GM12878 (cell line): ENCODE measurements around the gene SMIM13. TPM values are rescaled to one million over a fixed set of nuclear protein-coding genes. Genes with fewer than 3 reads are reported as not detected.

Experiments
- ATAC-seq: fragments of 200-7000 bp; cut with Tn5 transposase; 3 replicates; pipeline ENCODE4 v1.9.1; 2020; ENCODE audit warnings: mild to moderate bottlenecking, moderate library complexity
- BruUV-seq: library from RNA; stranded (reverse); fragments of 400-500 nt; replicated peaks from 2 replicates; lab custom pipeline; 2021; lab: Mats Ljungman, UMichigan
- CTCF ChIA-PET: fragments of 300-600 bp; sonication (Branson Sonifier 250); formaldehyde crosslinking; extraction: SDS; loops from one replicate; lab custom pipeline; 2021; ENCODE audit warnings: inconsistent platforms; lab: Yijun Ruan, JAX
- POLR2A ChIA-PET: fragments of 350-600 bp; formaldehyde crosslinking; extraction: SDS; loops from one replicate; lab custom pipeline; 2021; ENCODE audit warnings: inconsistent platforms; lab: Charles Lee
- RAD21 ChIA-PET: fragments of 300-600 bp; sonication (Branson Sonifier 250); formaldehyde crosslinking; loops from one replicate; lab custom pipeline; 2023; ENCODE audit warnings: antibody characterized with exemption; ENCODE audit not compliant: unreplicated experiment; lab: Charles Lee
- SMC1A ChIA-PET: fragments of 300-600 bp; sonication (Branson Sonifier 250); formaldehyde crosslinking; loops from one replicate; lab custom pipeline; 2023; ENCODE audit not compliant: unreplicated experiment, uncharacterized antibody; lab: Charles Lee
- DNase-seq: peaks from one replicate; pipeline ENCODE4 v3.0.0-alpha.2; 2011; ENCODE audit warnings: low read depth, low spot score
- FAIRE-seq: peaks from 3 replicates; lab custom pipeline; 2011; peaks lifted over from hg19 to GRCh38; lab: Jason Lieb, UNC
- H2AFZ ChIP-seq: 2 replicates; pipeline ENCODE4 v1.6.0; 2011; ENCODE audit warnings: low read depth, low read length, control low read depth; ENCODE audit not compliant: control insufficient read depth
- H3K27ac ChIP-seq: 2 replicates; pipeline ENCODE4 v1.5.1; 2011; ENCODE audit warnings: control low read depth; ENCODE audit not compliant: control insufficient read depth, insufficient read depth
- H3K27me3 ChIP-seq, 2 experiments: replicated peaks in 1 of 2; 2 replicates each; pipeline versions ENCODE4 v1.6.0 to v1.6.1; 2011; ENCODE audit warnings: low read length in 1 of 2; ENCODE audit not compliant: control insufficient read depth in 2 of 2, insufficient read depth in 2 of 2
- H3K36me3 ChIP-seq, 2 experiments: 2 replicates each; pipeline ENCODE4 v1.5.1; 2011; ENCODE audit warnings: low read length in 1 of 2; ENCODE audit not compliant: control insufficient read depth in 2 of 2, insufficient read depth in 2 of 2
- H3K4me1 ChIP-seq: 2 replicates; pipeline ENCODE4 v1.6.1; 2011; ENCODE audit warnings: mild to moderate bottlenecking, low read length, moderate library complexity, mixed read lengths; ENCODE audit not compliant: control insufficient read depth, insufficient read depth
- H3K4me2 ChIP-seq: 2 replicates; pipeline ENCODE4 v1.6.0; 2011; ENCODE audit warnings: control low read depth; ENCODE audit not compliant: control insufficient read depth, insufficient read depth
- H3K4me3 ChIP-seq: fragments of 200-600 bp; sonication (generic); 2 replicates; pipeline ENCODE4 v1.5.1; 2016
- H3K79me2 ChIP-seq: 2 replicates; pipeline ENCODE4 v1.6.0; 2011; ENCODE audit warnings: low read length; ENCODE audit not compliant: control insufficient read depth, insufficient read depth
- H3K9ac ChIP-seq: 2 replicates; pipeline ENCODE4 v1.8.0; 2011; ENCODE audit warnings: low read length, control low read depth, mixed read lengths; ENCODE audit not compliant: control insufficient read depth, insufficient read depth
- H3K9me3 ChIP-seq: replicated peaks from 3 replicates; pipeline ENCODE4 v1.5.1; 2011; ENCODE audit warnings: mild to moderate bottlenecking, low read length; ENCODE audit not compliant: control insufficient read depth, insufficient read depth
- H4K20me1 ChIP-seq: 2 replicates; pipeline ENCODE4 v1.6.0; 2011; ENCODE audit not compliant: control insufficient read depth, insufficient read depth
- ATF7 ChIP-seq: fragments of 450-650 bp; IDR thresholded peaks from 2 replicates; pipeline ENCODE4 v1.6.1; 2016; ENCODE audit warnings: low read depth, mild to moderate bottlenecking
- CEBPB ChIP-seq, 2 experiments: fragments of 150-350 bp in 1 of 2; IDR thresholded peaks; 2 replicates each; pipeline ENCODE4 v1.6.1; 2012 to 2014; ENCODE audit warnings: low read depth in 2 of 2, low read length in 2 of 2, borderline replicate concordance in 1 of 2, inconsistent platforms in 1 of 2
- EED ChIP-seq: sonication (generic); IDR thresholded peaks from 2 replicates; pipeline ENCODE4 v1.6.1; 2016; ENCODE audit warnings: antibody characterized with exemption, low read depth
- ESRRA ChIP-seq: IDR thresholded peaks from 2 replicates; pipeline ENCODE4 v1.6.1; 2012; ENCODE audit warnings: mild to moderate bottlenecking, low read length, improper control_type of control experiment
- FOS ChIP-seq: IDR thresholded peaks from 3 replicates; pipeline ENCODE4 v1.6.1; 2011; ENCODE audit warnings: borderline replicate concordance; ENCODE audit not compliant: insufficient read length; ENCODE audit errors: extremely low read depth
- FOXK2 ChIP-seq: fragments of 450-650 bp; IDR thresholded peaks from 2 replicates; pipeline ENCODE4 v1.6.1; 2017; ENCODE audit warnings: mild to moderate bottlenecking, moderate library complexity
- FOXM1 ChIP-seq: IDR thresholded peaks from 2 replicates; pipeline ENCODE4 v1.6.1; 2012; ENCODE audit warnings: low read depth, mild to moderate bottlenecking, inconsistent platforms, low read length, moderate library complexity
- HCFC1 ChIP-seq: fragments of 150-350 bp; IDR thresholded peaks from 2 replicates; pipeline ENCODE4 v1.6.1; 2014; ENCODE audit warnings: low read length
- HDAC2 ChIP-seq: fragments of 200-600 bp; sonication (generic); IDR thresholded peaks from 2 replicates; pipeline ENCODE4 v1.6.1; 2017
- MXI1 ChIP-seq: fragments of 150-350 bp; IDR thresholded peaks from 2 replicates; pipeline ENCODE4 v1.6.1; 2011; ENCODE audit warnings: low read depth, mild to moderate bottlenecking, inconsistent platforms, low read length, improper control_type of control experiment
- PAX5 ChIP-seq: IDR thresholded peaks from 2 replicates; pipeline ENCODE4 v1.6.1; 2011; ENCODE audit warnings: low read depth, low read length, borderline replicate concordance
- RUNX3 ChIP-seq: IDR thresholded peaks from 2 replicates; pipeline ENCODE4 v1.6.1; 2012; ENCODE audit warnings: low read length, inconsistent platforms
- SMAD5 ChIP-seq: IDR thresholded peaks from 2 replicates; pipeline ENCODE4 v1.6.1; 2016; ENCODE audit warnings: antibody characterized with exemption, low read depth
- SMARCA5 ChIP-seq: fragments of 450-650 bp; IDR thresholded peaks from 2 replicates; pipeline ENCODE4 v1.6.1; 2017; ENCODE audit warnings: mild to moderate bottlenecking
- SP1 ChIP-seq: IDR thresholded peaks from one replicate; pipeline ENCODE4 v1.6.1; 2011; ENCODE audit warnings: low read depth, low read length
- ZZZ3 ChIP-seq: IDR thresholded peaks from 2 replicates; pipeline ENCODE4 v1.6.1; 2011; ENCODE audit warnings: low read depth; ENCODE audit not compliant: control insufficient read depth, insufficient read length
- WGBS: methylation state at CpG from one replicate; pipeline ENCODE4 v1.1.6; 2016; ENCODE audit warnings: low lambda C conversion rate; ENCODE audit not compliant: insufficient replicate concordance, insufficient coverage; ENCODE audit errors: missing lambda C conversion rate; 5-methylcytosine and 5-hydroxymethylcytosine counted together
- in situ Hi-C: fragments of 300-500 bp; cut with MboI; formaldehyde crosslinking; loops from 9 replicates; pipeline ENCODE4 v1.14.3; 2018; ENCODE audit warnings: mixed read lengths
- intact Hi-C: fragments of 100-400 bp; cut with micrococcal nuclease; formaldehyde crosslinking; loops from one replicate; pipeline ENCODE4 v1.14.2; 2022; ENCODE audit not compliant: unreplicated experiment
- polyA plus RNA-seq, 11 experiments: library from polyadenylated mRNA; depleted of rRNA in 4 of 11; unstranded in 6 of 11; stranded (reverse) in 5 of 11; fragments of >200 nt; fragmentation: Nextera tagmentation in 4 of 11; fragmentation: Illumina TruSeq in 1 of 11; extraction: Ambion mirVana in 4 of 11; extraction: Trizol in 1 of 11; gene quantifications; 1 replicate in 1 of 11; 2 replicates in 10 of 11; pipeline versions ENCODE4 v1.2.1 to v1.2.3, GENCODE V29; 2011 to 2016; ENCODE audit warnings: inconsistent platforms in 2 of 11, missing spikeins in 2 of 11, low read depth in 1 of 11
- total RNA-seq, 4 experiments: library from RNA; depleted of rRNA in 3 of 4; stranded (reverse); fragments of >200 nt in 3 of 4; fragmentation: Illumina TruSeq in 1 of 4; extraction: Trizol in 1 of 4; gene quantifications; 2 replicates each; pipeline versions ENCODE4 v1.2.1 to v1.2.3, GENCODE V29; 2013 to 2021
- TF ChIP-seq, protein P1 (sequence below): fragments of 450-650 bp; formaldehyde crosslinking; IDR thresholded peaks from 2 replicates; pipeline ENCODE4 v1.4.0; 2022; ENCODE audit warnings: mild to moderate bottlenecking, moderate library complexity
- TF ChIP-seq, protein P2 (sequence below): fragments of 450-650 bp; IDR thresholded peaks from 2 replicates; pipeline ENCODE4 v1.6.1; 2017; ENCODE audit warnings: antibody characterized with exemption, mild to moderate bottlenecking, moderate library complexity
- TF ChIP-seq, protein P3 (sequence below): fragments of 450-650 bp; IDR thresholded peaks from 2 replicates; pipeline ENCODE4 v1.6.1; 2017; ENCODE audit warnings: mild to moderate bottlenecking, low read depth, inconsistent platforms; ENCODE audit not compliant: poor library complexity, severe bottlenecking

Gene SMIM13
- total and polyA plus RNA-seq, 10 of the 15 experiments (the other 5 are each of a cell fraction or from before 2014, with no cell fraction given), result 2.0 to 8.5 (median 4.7) TPM

DNA sequence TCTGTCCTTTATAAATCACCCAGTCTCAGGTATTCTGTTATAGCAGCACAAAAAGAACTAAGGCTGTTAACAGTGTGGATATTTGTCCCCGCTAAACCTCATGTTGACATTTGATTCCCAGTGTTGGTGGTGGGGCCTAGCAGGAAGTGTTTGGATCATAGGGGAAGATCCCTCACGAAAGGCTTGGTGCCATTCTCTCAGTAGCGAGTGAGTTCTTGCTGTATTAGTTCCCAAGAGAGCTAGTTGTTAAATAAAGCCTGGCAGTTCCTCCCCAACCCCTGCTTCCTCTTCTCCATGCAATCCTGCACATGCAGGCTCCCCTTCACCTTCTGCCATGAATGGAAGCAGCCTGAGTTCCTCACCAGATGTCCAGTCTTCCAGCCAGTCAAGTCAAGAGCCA, 47.7 kb downstream of the SMIM13 start:
- DNase-seq (no peak), FAIRE-seq (no peak), ATAC-seq (no peak)
- SMC1A ChIA-PET, result interaction anchor here (0.6 kb wide), 1 partner anchor 14 kb away, joined by 3 read pairs; no protein-coding TSS in a partner anchor
- POLR2A ChIA-PET, result no interaction called here
- RAD21 ChIA-PET, result interaction anchor here (0.5 to 2.7 kb wide), 2 partner anchors 25 to 354 kb away, joined by 3 to 19 read pairs; no protein-coding TSS in a partner anchor
- 80% methylated on average over 3 of the region's 3 CpGs for whole genome bisulfite sequencing
- H3K27me3 ChIP-seq, result no peaks in the 10 kb centered on the region
- H3K27ac ChIP-seq, result no peak overlapping the region
- H3K4me3 ChIP-seq, result no peak overlapping the region
- H3K36me3 ChIP-seq, result no peaks in the 10 kb centered on the region
- CTCF ChIA-PET, result interaction anchor here (0.7 to 0.8 kb wide), 2 partner anchors 81 to 1759 kb away, joined by 3 read pairs; no protein-coding TSS in a partner anchor
- H3K4me1 ChIP-seq, result peaks cover 8% of the 10 kb centered on the region; the same call in 1 of the 2 replicates
- TF ChIP-seq SMARCA5 (no peak), EED (no peak), ATF7 (no peak), SMAD5 (no peak), SP1 (no peak), ZZZ3 (no peak), HDAC2 (no peak), RUNX3 (no peak), FOS (no peak), FOXM1 (no peak), FOXK2 (no peak), MXI1 (no peak), ESRRA (no peak), PAX5 (no peak), HCFC1 (no peak), CEBPB (IDR thresholded peaks at IDR 0.05; ENCODE audit: borderline replicate concordance in 1 of 2, low read depth in 2 of 2, low read length in 2 of 2) (no peak)
- TF ChIP-seq, protein P1, sequence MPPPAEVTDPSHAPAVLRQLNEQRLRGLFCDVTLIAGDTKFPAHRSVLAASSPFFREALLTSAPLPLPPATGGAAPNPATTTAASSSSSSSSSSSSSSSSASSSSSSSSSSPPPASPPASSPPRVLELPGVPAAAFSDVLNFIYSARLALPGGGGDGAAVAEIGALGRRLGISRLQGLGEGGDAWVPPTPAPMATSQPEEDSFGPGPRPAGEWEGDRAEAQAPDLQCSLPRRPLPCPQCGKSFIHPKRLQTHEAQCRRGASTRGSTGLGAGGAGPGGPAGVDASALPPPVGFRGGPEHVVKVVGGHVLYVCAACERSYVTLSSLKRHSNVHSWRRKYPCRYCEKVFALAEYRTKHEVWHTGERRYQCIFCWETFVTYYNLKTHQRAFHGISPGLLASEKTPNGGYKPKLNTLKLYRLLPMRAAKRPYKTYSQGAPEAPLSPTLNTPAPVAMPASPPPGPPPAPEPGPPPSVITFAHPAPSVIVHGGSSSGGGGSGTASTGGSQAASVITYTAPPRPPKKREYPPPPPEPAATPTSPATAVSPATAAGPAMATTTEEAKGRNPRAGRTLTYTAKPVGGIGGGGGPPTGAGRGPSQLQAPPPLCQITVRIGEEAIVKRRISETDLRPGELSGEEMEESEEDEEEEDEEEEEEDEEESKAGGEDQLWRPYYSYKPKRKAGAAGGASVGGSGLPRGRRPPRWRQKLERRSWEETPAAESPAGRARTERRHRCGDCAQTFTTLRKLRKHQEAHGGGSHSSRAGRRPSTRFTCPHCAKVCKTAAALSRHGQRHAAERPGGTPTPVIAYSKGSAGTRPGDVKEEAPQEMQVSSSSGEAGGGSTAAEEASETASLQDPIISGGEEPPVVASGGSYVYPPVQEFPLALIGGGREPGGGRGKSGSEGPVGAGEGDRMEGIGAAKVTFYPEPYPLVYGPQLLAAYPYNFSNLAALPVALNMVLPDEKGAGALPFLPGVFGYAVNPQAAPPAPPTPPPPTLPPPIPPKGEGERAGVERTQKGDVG, result no peak
- TF ChIP-seq, protein P2, sequence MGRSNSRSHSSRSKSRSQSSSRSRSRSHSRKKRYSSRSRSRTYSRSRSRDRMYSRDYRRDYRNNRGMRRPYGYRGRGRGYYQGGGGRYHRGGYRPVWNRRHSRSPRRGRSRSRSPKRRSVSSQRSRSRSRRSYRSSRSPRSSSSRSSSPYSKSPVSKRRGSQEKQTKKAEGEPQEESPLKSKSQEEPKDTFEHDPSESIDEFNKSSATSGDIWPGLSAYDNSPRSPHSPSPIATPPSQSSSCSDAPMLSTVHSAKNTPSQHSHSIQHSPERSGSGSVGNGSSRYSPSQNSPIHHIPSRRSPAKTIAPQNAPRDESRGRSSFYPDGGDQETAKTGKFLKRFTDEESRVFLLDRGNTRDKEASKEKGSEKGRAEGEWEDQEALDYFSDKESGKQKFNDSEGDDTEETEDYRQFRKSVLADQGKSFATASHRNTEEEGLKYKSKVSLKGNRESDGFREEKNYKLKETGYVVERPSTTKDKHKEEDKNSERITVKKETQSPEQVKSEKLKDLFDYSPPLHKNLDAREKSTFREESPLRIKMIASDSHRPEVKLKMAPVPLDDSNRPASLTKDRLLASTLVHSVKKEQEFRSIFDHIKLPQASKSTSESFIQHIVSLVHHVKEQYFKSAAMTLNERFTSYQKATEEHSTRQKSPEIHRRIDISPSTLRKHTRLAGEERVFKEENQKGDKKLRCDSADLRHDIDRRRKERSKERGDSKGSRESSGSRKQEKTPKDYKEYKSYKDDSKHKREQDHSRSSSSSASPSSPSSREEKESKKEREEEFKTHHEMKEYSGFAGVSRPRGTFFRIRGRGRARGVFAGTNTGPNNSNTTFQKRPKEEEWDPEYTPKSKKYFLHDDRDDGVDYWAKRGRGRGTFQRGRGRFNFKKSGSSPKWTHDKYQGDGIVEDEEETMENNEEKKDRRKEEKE, result no peak
- TF ChIP-seq, protein P3, sequence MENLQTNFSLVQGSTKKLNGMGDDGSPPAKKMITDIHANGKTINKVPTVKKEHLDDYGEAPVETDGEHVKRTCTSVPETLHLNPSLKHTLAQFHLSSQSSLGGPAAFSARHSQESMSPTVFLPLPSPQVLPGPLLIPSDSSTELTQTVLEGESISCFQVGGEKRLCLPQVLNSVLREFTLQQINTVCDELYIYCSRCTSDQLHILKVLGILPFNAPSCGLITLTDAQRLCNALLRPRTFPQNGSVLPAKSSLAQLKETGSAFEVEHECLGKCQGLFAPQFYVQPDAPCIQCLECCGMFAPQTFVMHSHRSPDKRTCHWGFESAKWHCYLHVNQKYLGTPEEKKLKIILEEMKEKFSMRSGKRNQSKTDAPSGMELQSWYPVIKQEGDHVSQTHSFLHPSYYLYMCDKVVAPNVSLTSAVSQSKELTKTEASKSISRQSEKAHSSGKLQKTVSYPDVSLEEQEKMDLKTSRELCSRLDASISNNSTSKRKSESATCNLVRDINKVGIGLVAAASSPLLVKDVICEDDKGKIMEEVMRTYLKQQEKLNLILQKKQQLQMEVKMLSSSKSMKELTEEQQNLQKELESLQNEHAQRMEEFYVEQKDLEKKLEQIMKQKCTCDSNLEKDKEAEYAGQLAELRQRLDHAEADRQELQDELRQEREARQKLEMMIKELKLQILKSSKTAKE, result no peak
- in situ Hi-C loops (loop anchor here (5.0 to 10.0 kb wide), 2 partner anchors 356 to 434 kb away; no protein-coding TSS in a partner anchor), intact Hi-C loops (loop anchor here (5.0 kb wide), 2 partner anchors 181 to 189 kb away; no protein-coding TSS in a partner anchor)
- H3K9me3 ChIP-seq, result no peaks in the 10 kb centered on the region
- H4K20me1 ChIP-seq, result no peaks in the 10 kb centered on the region
- H2AFZ ChIP-seq, result no peak overlapping the region
- BruUV-seq, result no TSS peak
- no peak overlapping the region for H3K9ac ChIP-seq
- H3K79me2 ChIP-seq, result no peaks in the 10 kb centered on the region
- H3K4me2 ChIP-seq, result no peak overlapping the region
